GM12878 (cell line): ENCODE data around the gene ZNF532. TPM values are rescaled to one million over a fixed set of nuclear protein-coding genes. Genes with fewer than 3 reads are reported as not detected.

ENCODE experiments used
- ATAC-seq: fragments of 200-7000 bp; cut with Tn5 transposase; 3 replicates; pipeline ENCODE4 v1.9.1; 2020; ENCODE audit warnings: mild to moderate bottlenecking, moderate library complexity
- BruUV-seq: library from RNA; stranded (reverse); fragments of 400-500 nt; replicated peaks from 2 replicates; lab custom pipeline; 2021; lab: Mats Ljungman, UMichigan
- CTCF ChIA-PET: fragments of 300-600 bp; sonication (Branson Sonifier 250); formaldehyde crosslinking; extraction: SDS; loops from one replicate; lab custom pipeline; 2021; ENCODE audit warnings: inconsistent platforms; lab: Yijun Ruan, JAX
- POLR2A ChIA-PET: fragments of 350-600 bp; formaldehyde crosslinking; extraction: SDS; loops from one replicate; lab custom pipeline; 2021; ENCODE audit warnings: inconsistent platforms; lab: Charles Lee
- RAD21 ChIA-PET: fragments of 300-600 bp; sonication (Branson Sonifier 250); formaldehyde crosslinking; loops from one replicate; lab custom pipeline; 2023; ENCODE audit warnings: antibody characterized with exemption; ENCODE audit not compliant: unreplicated experiment; lab: Charles Lee
- SMC1A ChIA-PET: fragments of 300-600 bp; sonication (Branson Sonifier 250); formaldehyde crosslinking; loops from one replicate; lab custom pipeline; 2023; ENCODE audit not compliant: unreplicated experiment, uncharacterized antibody; lab: Charles Lee
- DNase-seq: peaks from one replicate; pipeline ENCODE4 v3.0.0-alpha.2; 2011; ENCODE audit warnings: low read depth, low spot score
- FAIRE-seq: peaks from 3 replicates; lab custom pipeline; 2011; peaks lifted over from hg19 to GRCh38; lab: Jason Lieb, UNC
- H2AFZ ChIP-seq: 2 replicates; pipeline ENCODE4 v1.6.0; 2011; ENCODE audit warnings: low read depth, low read length, control low read depth; ENCODE audit not compliant: control insufficient read depth
- H3K27ac ChIP-seq: 2 replicates; pipeline ENCODE4 v1.5.1; 2011; ENCODE audit warnings: control low read depth; ENCODE audit not compliant: control insufficient read depth, insufficient read depth
- H3K27me3 ChIP-seq, 2 experiments: replicated peaks in 1 of 2; 2 replicates each; pipeline versions ENCODE4 v1.6.0 to v1.6.1; 2011; ENCODE audit warnings: low read length in 1 of 2; ENCODE audit not compliant: control insufficient read depth in 2 of 2, insufficient read depth in 2 of 2
- H3K36me3 ChIP-seq, 2 experiments: 2 replicates each; pipeline ENCODE4 v1.5.1; 2011; ENCODE audit warnings: low read length in 1 of 2; ENCODE audit not compliant: control insufficient read depth in 2 of 2, insufficient read depth in 2 of 2
- H3K4me1 ChIP-seq: 2 replicates; pipeline ENCODE4 v1.6.1; 2011; ENCODE audit warnings: mild to moderate bottlenecking, low read length, moderate library complexity, mixed read lengths; ENCODE audit not compliant: control insufficient read depth, insufficient read depth
- H3K4me2 ChIP-seq: 2 replicates; pipeline ENCODE4 v1.6.0; 2011; ENCODE audit warnings: control low read depth; ENCODE audit not compliant: control insufficient read depth, insufficient read depth
- H3K4me3 ChIP-seq: fragments of 200-600 bp; sonication (generic); 2 replicates; pipeline ENCODE4 v1.5.1; 2016
- H3K79me2 ChIP-seq: 2 replicates; pipeline ENCODE4 v1.6.0; 2011; ENCODE audit warnings: low read length; ENCODE audit not compliant: control insufficient read depth, insufficient read depth
- H3K9ac ChIP-seq: 2 replicates; pipeline ENCODE4 v1.8.0; 2011; ENCODE audit warnings: low read length, control low read depth, mixed read lengths; ENCODE audit not compliant: control insufficient read depth, insufficient read depth
- H3K9me3 ChIP-seq: replicated peaks from 3 replicates; pipeline ENCODE4 v1.5.1; 2011; ENCODE audit warnings: mild to moderate bottlenecking, low read length; ENCODE audit not compliant: control insufficient read depth, insufficient read depth
- H4K20me1 ChIP-seq: 2 replicates; pipeline ENCODE4 v1.6.0; 2011; ENCODE audit not compliant: control insufficient read depth, insufficient read depth
- ATF2 ChIP-seq: IDR thresholded peaks from 2 replicates; pipeline ENCODE4 v1.6.1; 2012; ENCODE audit warnings: low read length, inconsistent platforms
- ATF7 ChIP-seq: fragments of 450-650 bp; IDR thresholded peaks from 2 replicates; pipeline ENCODE4 v1.6.1; 2016; ENCODE audit warnings: low read depth, mild to moderate bottlenecking
- CBX3 ChIP-seq: fragments of 200-600 bp; sonication (generic); IDR thresholded peaks from 2 replicates; pipeline ENCODE4 v1.6.1; 2016; ENCODE audit warnings: low read depth, borderline replicate concordance
- CHD1 ChIP-seq: IDR thresholded peaks from 2 replicates; pipeline ENCODE4 v1.6.1; 2012; ENCODE audit warnings: low read depth, low read length, improper control_type of control experiment
- HDAC2 ChIP-seq: fragments of 200-600 bp; sonication (generic); IDR thresholded peaks from 2 replicates; pipeline ENCODE4 v1.6.1; 2017
- IKZF2 ChIP-seq, 2 experiments: fragments of 450-650 bp; IDR thresholded peaks; 2 replicates each; pipeline ENCODE4 v1.6.1; 2017; ENCODE audit warnings: mild to moderate bottlenecking in 2 of 2, moderate library complexity in 2 of 2
- IRF4 ChIP-seq: IDR thresholded peaks from 2 replicates; pipeline ENCODE4 v1.6.1; 2011; ENCODE audit warnings: low read depth, low read length
- JUNB ChIP-seq: IDR thresholded peaks from 2 replicates; pipeline ENCODE4 v1.6.1; 2016; ENCODE audit warnings: antibody characterized with exemption, mild to moderate bottlenecking
- KAT2A ChIP-seq: conservative IDR thresholded peaks from 2 replicates; pipeline ENCODE4 v1.6.1; 2011; ENCODE audit warnings: low read depth, low read length; ENCODE audit not compliant: control insufficient read depth
- NFYA ChIP-seq: IDR thresholded peaks from 2 replicates; pipeline ENCODE4 v1.6.1; 2011; ENCODE audit warnings: low read depth, mild to moderate bottlenecking, low read length, improper control_type of control experiment, borderline replicate concordance
- PAX8 ChIP-seq: fragments of 450-650 bp; IDR thresholded peaks from 2 replicates; pipeline ENCODE4 v1.6.1; 2017; ENCODE audit warnings: mild to moderate bottlenecking, moderate library complexity
- RCOR1 ChIP-seq: conservative IDR thresholded peaks from 2 replicates; pipeline ENCODE4 v1.6.1; 2012; ENCODE audit warnings: low read depth, low read length, improper control_type of control experiment
- RUNX3 ChIP-seq: IDR thresholded peaks from 2 replicates; pipeline ENCODE4 v1.6.1; 2012; ENCODE audit warnings: low read length, inconsistent platforms
- ZNF687 ChIP-seq: fragments of 450-650 bp; IDR thresholded peaks from 2 replicates; pipeline ENCODE4 v1.6.1; 2017; ENCODE audit warnings: mild to moderate bottlenecking, moderate library complexity
- WGBS: methylation state at CpG from one replicate; pipeline ENCODE4 v1.1.6; 2016; ENCODE audit warnings: low lambda C conversion rate; ENCODE audit not compliant: insufficient replicate concordance, insufficient coverage; ENCODE audit errors: missing lambda C conversion rate; 5-methylcytosine and 5-hydroxymethylcytosine counted together
- in situ Hi-C: fragments of 300-500 bp; cut with MboI; formaldehyde crosslinking; loops from 9 replicates; pipeline ENCODE4 v1.14.3; 2018; ENCODE audit warnings: mixed read lengths
- intact Hi-C: fragments of 100-400 bp; cut with micrococcal nuclease; formaldehyde crosslinking; loops from one replicate; pipeline ENCODE4 v1.14.2; 2022; ENCODE audit not compliant: unreplicated experiment
- polyA plus RNA-seq, 11 experiments: library from polyadenylated mRNA; depleted of rRNA in 4 of 11; unstranded in 6 of 11; stranded (reverse) in 5 of 11; fragments of >200 nt; fragmentation: Nextera tagmentation in 4 of 11; fragmentation: Illumina TruSeq in 1 of 11; extraction: Ambion mirVana in 4 of 11; extraction: Trizol in 1 of 11; gene quantifications; 1 replicate in 1 of 11; 2 replicates in 10 of 11; pipeline versions ENCODE4 v1.2.1 to v1.2.3, GENCODE V29; 2011 to 2016; ENCODE audit warnings: inconsistent platforms in 2 of 11, missing spikeins in 2 of 11, low read depth in 1 of 11
- total RNA-seq, 4 experiments: library from RNA; depleted of rRNA in 3 of 4; stranded (reverse); fragments of >200 nt in 3 of 4; fragmentation: Illumina TruSeq in 1 of 4; extraction: Trizol in 1 of 4; gene quantifications; 2 replicates each; pipeline versions ENCODE4 v1.2.1 to v1.2.3, GENCODE V29; 2013 to 2021
- TF ChIP-seq, protein P1 (sequence below): fragments of 450-650 bp; IDR thresholded peaks from 2 replicates; pipeline ENCODE4 v1.6.1; 2018; ENCODE audit warnings: borderline replicate concordance, mild to moderate bottlenecking; ENCODE audit not compliant: partially characterized antibody

The ZNF532 gene
- total and polyA plus RNA-seq, 10 of the 15 experiments (the other 5 are each of a cell fraction or from before 2014, with no cell fraction given): 0.44 to 3.4 (median 1.4) TPM

- TF ChIP-seq, protein P1, sequence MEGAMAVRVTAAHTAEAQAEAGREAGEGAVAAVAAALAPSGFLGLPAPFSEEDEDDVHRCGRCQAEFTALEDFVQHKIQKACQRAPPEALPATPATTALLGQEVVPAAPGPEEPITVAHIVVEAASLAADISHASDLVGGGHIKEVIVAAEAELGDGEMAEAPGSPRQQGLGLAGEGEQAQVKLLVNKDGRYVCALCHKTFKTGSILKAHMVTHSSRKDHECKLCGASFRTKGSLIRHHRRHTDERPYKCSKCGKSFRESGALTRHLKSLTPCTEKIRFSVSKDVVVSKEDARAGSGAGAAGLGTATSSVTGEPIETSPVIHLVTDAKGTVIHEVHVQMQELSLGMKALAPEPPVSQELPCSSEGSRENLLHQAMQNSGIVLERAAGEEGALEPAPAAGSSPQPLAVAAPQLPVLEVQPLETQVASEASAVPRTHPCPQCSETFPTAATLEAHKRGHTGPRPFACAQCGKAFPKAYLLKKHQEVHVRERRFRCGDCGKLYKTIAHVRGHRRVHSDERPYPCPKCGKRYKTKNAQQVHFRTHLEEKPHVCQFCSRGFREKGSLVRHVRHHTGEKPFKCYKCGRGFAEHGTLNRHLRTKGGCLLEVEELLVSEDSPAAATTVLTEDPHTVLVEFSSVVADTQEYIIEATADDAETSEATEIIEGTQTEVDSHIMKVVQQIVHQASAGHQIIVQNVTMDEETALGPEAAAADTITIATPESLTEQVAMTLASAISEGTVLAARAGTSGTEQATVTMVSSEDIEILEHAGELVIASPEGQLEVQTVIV: no peak
- TF ChIP-seq RCOR1 (no peak), ATF2 (peak; percentile 75), ATF7 (no peak), JUNB (peak; percentile 25; the same call in 1 of the 2 replicates), CBX3 (no peak)
Observed at GRCh38 chr18:58966005-58966677, 101.5 kb downstream of the ZNF532 start (continued).

GRCh38 chr18:58966704-58967103 is 102.0 kb downstream of the ZNF532 start:
- intact Hi-C loops (loop anchor here (10.0 kb wide), 1 partner anchor 432 kb away; no protein-coding TSS in a partner anchor), in situ Hi-C loops (no loop called here)
- ATAC-seq (no peak), FAIRE-seq (no peak), DNase-seq (no peak)
- Histone ChIP-seq H3K27ac (peak overlapping the region; percentile 86), H3K4me2 (peak overlapping the region; percentile 94), H3K79me2 (peaks cover 7% of the 10 kb centered on the region), H2AFZ (no peak overlapping the region), H3K36me3 (no peaks in the 10 kb centered on the region), H4K20me1 (no peaks in the 10 kb centered on the region), H3K27me3 (no peaks in the 10 kb centered on the region), H3K9ac (peak overlapping the region; percentile 68; the same call in 1 of the 2 replicates), H3K4me1 (peaks cover 38% of the 10 kb centered on the region), H3K4me3 (peak overlapping the region; percentile 8; the same call in 1 of the 2 replicates), H3K9me3 (no peaks in the 10 kb centered on the region)
- 15% methylated on average over 3 of the region's 3 CpGs for WGBS
- ChIA-PET RAD21 (interaction anchor here (0.8 to 2.3 kb wide), 7 partner anchors 8 to 175 kb away, joined by 3 to 8 read pairs (median 5); no protein-coding TSS in a partner anchor), SMC1A (interaction anchor here (0.9 to 4.9 kb wide), 9 partner anchors 9 to 176 kb away, joined by 3 to 33 read pairs (median 4); no protein-coding TSS in a partner anchor), CTCF (interaction anchor here (0.7 to 1.4 kb wide), 4 partner anchors 9 to 202 kb away, joined by 3 read pairs; no protein-coding TSS in a partner anchor), POLR2A (no interaction called here)
- no TSS peak for BruUV-seq
- TF ChIP-seq ZNF687 (no peak), RUNX3 (0 out of 2 replicates have a peak, but pooled peaks have one; percentile 41), IRF4 (no peak), CHD1 (no peak), KAT2A (no peak), NFYA (no peak), PAX8 (no peak), IKZF2 (IDR thresholded peaks at IDR 0.05) (0 out of 4 replicates have a peak, but pooled peaks of 1 of the 2 experiments have one; percentile 9), HDAC2 (no peak)
